ENCODE data around the gene NDUFAF4.
"Not testable (repeated sequence)": the region's sequence is repeated elsewhere in the genome, so short reads cannot be mapped to it uniquely, and the experiment has no call there.

NDUFAF4 gene

DNA sequence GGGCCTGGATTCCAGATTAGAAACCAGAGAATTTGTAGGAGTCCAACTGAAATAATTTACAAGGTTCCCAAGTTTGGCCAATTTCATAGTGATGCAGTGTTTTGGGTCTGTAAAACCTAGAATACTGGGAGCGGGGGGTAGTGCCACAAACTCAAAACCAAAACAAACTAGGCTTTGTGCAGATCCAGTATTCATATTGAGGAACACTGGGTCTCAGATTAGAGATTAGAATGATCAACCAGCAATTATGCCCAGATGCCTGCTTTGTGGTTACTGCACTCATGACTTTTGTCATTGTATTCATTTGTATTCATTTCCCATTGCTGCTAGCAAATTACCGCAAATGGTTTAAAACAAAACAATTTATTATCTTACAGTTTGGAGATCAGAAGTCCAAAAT, 3.2 kb upstream of the NDUFAF4 start:
- TF ChIP-seq, protein P1, sequence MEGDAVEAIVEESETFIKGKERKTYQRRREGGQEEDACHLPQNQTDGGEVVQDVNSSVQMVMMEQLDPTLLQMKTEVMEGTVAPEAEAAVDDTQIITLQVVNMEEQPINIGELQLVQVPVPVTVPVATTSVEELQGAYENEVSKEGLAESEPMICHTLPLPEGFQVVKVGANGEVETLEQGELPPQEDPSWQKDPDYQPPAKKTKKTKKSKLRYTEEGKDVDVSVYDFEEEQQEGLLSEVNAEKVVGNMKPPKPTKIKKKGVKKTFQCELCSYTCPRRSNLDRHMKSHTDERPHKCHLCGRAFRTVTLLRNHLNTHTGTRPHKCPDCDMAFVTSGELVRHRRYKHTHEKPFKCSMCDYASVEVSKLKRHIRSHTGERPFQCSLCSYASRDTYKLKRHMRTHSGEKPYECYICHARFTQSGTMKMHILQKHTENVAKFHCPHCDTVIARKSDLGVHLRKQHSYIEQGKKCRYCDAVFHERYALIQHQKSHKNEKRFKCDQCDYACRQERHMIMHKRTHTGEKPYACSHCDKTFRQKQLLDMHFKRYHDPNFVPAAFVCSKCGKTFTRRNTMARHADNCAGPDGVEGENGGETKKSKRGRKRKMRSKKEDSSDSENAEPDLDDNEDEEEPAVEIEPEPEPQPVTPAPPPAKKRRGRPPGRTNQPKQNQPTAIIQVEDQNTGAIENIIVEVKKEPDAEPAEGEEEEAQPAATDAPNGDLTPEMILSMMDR (IDR thresholded peaks at IDR 0.05; ENCODE audit: low read depth, low read length), result no peak
- DNase-seq (ENCODE audit: extremely low read depth, low read depth), result no peak

DNA sequence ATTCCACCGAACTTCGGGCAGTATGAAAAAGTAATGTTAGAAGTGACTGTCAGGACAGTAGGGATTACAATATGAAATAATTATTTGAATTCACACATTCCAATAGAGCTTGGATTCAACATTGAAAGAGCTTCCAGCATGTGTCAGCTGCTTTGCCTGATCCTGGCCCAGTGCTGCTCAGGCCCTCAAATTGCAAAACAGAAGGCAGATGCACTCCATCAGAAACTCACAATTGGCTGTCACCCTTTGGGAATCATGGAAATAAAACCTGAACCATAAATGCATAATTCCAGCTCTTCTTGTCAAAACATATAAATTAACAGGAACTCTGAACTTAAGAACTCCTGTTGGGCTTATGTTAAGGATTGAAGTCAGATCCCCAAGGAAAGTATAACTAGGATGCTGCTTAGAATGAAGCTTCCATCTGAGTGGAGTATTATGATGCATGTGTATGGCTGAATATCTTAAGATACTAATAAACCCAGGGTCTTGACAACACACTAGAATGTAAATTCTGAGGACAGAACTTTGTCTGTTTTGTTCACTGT, 1.8 kb upstream of the NDUFAF4 start:
- TF ChIP-seq, protein P1 (IDR thresholded peaks at IDR 0.05; ENCODE audit: low read depth, low read length), result no peak
- no peak for DNase-seq (ENCODE audit: extremely low read depth, low read depth)

DNA sequence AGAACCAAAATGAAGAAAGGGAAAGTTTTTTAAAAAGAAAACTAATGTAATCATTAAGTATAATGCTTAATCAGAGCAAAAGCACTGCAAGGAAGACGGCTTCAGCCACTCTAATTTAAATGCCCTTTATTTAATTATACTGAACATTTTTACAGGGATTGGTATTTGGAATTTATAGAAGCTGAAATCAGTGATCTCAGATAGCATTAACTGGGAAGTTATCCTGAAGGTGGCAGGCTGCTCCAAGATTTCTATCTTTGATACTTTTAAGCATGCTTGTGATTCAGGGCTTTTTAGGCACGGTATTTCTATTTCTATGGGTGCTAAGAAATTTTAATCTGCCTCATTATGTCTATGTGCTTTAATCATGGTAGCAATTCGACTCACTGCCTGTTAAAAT, 1.3 kb upstream of the NDUFAF4 start:
- DNase-seq (ENCODE audit: extremely low read depth, low read depth), result no peak

DNA sequence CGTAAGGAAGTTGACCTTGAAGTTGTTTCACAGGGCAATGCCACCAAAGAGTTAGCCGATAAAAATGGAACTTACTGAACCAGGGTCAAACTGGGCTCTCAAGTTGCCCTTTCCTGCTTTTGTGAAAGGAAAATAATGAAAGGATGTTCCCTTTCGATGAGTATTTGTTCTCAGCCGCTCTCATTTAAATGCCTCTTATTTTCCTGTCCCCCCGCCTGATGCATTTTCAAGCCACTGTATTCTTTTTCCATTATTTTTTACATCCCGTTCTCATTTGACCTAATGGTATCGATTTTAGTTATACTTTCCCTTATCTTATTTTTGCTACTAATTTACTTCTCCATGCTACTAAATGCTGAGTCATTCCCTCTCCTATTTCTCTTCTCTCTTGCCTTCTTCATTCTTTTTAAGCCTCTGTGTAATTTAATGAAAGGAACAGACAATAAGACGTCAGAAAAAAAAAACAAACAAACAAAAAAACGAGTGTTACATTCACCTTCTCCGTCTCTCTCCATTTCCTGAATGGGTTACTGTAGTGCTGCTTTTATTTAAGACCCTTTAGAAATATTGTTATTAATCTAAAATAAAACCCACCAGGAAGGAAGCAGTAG, 655 bp upstream of the NDUFAF4 start:
- DNase-seq (ENCODE audit: extremely low read depth, low read depth), result no peak
- TF ChIP-seq, protein P1 (IDR thresholded peaks at IDR 0.05; ENCODE audit: low read depth, low read length), result no peak

More for the DNA sequence above, 1.3 kb upstream of the NDUFAF4 start:
- TF ChIP-seq, protein P1 (IDR thresholded peaks at IDR 0.05; ENCODE audit: low read depth, low read length), result peak; percentile 55

DNA sequence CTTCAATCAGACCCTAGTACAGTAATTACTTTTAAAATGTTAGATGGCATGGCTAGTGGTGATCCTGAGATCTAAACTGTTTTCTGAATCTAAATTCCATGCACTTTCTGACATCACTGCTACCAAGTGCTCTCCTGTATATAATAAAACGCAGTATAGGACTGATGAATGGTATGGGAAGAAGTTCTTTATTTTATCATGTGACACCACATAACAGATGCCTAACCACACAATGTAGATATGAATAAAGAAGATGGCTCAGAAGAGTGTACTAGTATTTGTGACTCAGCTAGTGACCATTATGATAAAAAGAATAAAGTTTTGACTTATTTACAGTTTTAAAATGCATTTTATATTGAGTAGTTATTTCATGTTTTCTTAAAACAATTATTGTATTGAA, 8.5 kb downstream of the NDUFAF4 start:
- TF ChIP-seq, protein P1 (IDR thresholded peaks at IDR 0.05; ENCODE audit: low read depth, low read length), result no peak
- no peak for DNase-seq (ENCODE audit: extremely low read depth, low read depth)

DNA sequence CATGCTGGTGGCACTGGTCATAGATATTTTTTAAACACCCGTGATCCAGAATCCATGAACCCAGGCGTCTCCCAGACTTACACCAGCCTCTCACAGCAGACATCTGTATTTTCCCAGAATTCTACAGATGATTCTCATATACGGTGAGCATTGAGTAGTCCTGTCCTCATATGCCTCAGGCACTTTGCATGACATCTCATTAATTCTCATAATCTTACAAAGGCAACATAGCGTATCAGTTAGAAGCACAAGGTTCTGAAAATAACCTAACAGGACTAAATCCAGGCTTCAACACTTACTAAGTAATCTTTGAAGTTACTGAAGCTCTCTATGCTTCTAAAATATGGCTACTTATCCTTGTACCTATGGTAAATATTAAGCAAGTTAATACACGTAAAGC, 8.9 kb downstream of the NDUFAF4 start:
- TF ChIP-seq, protein P1 (IDR thresholded peaks at IDR 0.05; ENCODE audit: low read depth, low read length), result no peak
- DNase-seq (ENCODE audit: extremely low read depth, low read depth), result no peak

DNA sequence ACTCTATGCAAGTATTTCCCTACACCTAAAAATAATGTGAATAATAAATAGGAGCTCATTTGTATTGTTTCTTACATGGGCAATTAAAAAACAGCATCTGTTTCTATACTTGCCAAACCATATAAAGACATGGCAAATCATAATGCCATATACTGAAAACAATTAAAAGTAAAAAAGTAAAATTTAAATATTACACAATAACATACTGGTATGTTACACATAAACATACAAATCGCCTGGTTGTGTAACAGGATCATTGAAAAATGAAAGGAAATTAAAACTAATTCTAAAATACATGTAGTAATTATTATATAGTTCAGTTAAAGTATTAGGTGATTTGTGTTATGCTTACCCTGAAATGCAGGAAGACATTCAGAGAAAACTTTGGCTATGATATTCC, 11.2 kb downstream of the NDUFAF4 start:
- DNase-seq (ENCODE audit: extremely low read depth, low read depth), result no peak
- TF ChIP-seq, protein P1 (IDR thresholded peaks at IDR 0.05; ENCODE audit: low read depth, low read length), result no peak

DNA sequence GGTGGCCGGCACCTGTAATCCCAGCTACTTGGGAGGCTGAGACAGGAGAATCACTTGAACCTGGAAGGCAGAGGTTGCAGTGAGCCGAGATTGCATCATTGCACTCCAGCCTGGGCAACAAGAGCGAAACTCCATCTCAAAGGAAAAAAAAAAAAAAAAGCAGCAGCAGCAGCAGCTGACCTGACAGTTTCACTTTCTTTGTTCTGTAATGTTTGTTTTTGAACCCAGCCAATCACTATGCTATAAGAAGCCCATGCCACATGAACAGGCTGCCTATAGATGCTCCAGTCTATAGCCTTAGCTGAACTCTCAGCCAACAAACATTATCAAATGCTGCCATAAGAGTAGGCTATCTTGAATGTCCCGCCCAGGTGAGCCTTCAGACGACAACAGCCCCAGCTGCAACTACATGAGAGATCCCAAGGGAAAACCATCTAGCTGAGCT, 12.5 kb downstream of the NDUFAF4 start:
- DNase-seq (ENCODE audit: extremely low read depth, low read depth), result not testable (repeated sequence)
